HG03442 (cell line): ENCODE measurements around the gene ALG1L2.
"Not testable (repeated sequence)": the region's sequence is repeated elsewhere in the genome, so short reads cannot be mapped to it uniquely, and the experiment has no call there.

ENCODE experiments used
- ATAC-seq: cut with Tn5 transposase; IDR thresholded peaks from one replicate; pipeline ENCODE4 v1.9.1; 2021; ENCODE audit warnings: mild to moderate bottlenecking, moderate library complexity; ENCODE audit not compliant: unreplicated experiment

Gene ALG1L2

DNA sequence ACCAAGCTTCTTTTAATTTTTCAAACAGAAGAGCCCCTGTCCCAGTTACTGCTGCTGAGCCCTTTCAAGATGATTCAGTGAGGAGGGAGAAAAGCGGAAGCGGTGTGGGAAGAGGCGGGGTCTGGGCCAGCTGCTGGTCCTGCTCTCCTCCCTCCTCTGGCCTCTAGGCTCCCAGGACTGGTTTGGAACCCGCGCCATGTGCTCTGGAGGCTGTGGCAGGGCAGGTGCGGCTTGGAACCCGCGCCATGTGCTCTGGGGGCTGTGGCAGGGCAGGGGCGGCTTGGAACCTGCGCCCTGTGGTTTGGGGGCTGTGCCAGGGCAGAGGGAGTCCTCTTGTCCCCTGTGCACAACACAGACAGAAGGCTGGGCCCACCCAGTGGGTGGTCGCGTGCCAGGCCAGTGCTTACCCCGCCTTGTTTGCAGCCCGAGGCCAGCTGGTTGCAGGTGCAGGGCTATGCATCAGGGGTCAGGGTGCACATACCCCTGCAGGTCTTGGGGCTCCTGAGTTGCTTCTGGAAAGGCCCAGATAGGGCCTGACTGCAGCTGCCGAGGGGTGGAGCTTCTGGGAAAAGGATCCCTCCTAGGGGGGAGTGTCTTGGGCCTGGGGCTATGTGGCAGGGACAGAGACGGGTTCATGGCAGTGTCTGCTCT is 12.2 kb downstream of the ALG1L2 start:
- ATAC-seq = no peak

DNA sequence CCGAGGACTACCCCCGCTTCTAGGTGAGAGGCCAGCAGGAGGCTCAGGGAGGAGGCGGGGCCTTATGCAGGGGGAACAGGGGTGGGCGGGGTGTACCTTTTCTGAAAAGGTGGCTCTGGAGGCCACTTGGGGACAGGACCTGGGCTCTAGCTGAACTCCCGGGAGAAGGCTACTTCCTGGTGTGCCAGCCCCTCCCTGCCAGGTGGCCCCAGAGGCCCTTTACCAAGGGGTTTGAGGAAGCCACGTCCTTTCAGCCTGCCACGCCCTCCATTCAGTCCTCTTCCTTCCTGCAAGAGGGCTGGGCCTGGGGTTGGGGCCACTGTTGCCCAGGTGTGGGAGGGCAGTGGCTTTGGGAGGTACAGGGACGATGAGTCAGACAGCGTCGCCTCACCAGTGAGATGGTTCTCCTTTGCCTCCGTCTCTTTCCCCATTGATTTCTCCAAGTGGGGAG is 12.9 kb downstream of the ALG1L2 start:
- not testable (repeated sequence) for ATAC-seq

DNA sequence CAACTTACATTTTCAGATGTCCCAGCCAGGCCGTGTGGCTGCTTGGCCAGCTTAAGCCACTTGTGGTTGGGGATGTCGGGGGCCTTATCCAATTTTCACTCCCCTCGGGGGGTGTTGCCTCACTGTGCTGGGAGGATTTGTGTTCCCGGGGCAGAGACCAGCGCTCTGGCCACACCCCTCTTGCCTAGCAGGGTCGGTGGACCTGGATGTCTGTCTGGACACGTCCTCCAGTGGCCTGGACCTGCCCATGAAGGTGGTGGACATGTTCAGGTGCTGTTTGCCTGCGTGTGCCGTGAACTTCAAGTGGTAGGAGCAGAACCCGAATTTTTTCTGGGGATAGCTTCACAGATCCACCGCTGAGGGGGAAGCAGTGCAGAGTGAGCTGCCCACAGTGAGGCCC is 14.2 kb downstream of the ALG1L2 start:
- not testable (repeated sequence) for ATAC-seq

DNA sequence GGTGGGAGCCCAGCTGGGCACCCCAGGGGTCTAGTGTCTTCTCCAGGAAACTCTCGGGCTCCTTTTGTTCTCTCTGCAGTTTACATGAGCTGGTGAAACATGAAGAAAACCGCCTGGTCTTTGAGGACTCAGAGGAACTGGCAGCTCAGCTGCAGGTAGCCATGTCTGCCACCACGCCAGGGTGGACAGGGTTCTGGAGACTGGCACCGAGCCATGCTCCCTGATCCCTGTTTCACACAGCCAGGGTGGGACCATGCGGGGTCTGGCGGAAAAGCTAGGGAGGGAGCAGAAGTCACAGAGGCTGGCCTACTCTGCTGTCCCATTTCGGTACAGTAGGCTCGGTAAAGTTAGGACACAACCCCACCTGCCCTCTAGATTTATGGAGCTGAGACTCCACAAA is 15.5 kb downstream of the ALG1L2 start:
- not testable (repeated sequence) for ATAC-seq

DNA sequence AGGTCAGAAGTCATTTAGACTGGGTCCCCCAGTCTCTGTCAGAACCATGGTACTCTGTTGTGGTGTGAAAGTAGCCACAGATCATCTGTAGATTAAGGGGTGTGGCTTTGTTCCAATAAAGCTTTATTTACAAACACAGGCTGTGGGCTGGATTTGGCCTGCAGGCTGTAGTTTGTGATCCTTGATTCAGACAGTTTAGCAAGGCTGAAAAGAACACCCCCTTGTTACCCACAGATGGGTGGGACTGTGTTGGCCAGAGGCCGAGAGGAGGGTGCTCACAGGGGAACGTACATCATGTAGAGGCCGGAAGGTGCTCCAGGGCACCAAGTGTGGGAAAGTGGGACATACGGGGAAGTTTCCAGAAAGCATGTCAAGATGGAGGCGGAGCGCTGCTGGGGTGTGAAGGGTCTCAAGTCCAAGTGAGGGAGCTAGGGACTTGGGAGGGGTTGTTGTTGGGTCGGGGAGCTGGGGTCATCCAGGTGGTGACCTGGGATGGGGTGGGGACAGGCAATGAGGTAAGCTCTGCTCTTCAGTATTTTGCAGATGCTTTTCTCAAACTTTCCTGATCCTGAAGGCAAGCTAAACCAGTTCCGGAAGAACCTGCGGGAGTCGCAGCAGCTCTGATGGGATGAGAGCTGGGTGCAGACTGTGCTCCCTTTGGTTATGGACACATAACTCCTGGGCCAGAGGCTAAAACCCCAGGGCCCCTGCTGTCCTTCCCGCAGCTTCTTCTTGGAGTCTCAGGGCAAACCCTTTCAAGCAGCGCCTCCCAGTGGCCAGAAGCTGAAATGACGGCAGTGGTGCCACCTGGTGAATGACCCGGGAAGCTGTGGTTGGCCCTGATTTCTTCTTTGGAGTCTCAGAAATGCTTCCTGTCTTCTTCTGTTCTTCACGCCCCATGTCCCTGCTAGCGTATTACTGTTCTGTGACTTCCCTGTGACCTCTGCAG is 16.3 kb downstream of the ALG1L2 start:
- not testable (repeated sequence) for ATAC-seq

DNA sequence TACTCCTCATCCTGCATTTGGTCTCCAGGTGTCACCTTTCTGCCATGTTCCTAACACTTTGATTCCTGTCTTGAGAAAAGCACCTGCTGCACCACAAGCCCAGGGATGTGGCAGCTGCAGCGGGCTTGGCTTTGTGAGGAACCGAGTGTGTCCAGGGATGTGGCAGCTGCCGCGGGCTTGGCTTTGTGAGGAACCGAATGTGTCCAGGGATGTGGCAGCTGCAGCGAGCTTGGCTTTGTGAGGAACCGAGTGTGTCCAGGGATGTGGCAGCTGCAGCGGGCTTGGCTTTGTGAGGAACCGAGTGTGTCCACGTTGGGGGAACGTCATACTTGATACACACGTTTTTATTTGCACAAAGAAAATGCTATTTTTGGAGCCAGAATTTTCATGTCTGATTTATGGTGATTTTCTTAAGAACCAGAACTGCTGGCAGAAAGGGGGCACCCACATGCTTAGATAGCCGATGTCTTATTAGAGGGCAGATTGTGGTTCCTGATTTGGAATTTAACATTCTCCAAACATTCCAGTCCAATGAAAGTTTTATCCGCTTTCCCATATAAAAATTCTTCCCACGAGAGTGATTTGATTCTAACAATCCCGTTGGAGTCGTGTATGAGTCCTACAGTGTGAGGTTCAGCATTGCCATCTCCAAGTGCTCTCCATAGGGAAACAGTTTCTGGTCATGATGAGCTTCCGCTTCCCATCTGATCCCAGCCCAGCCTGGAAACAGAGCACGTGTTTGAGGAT is 17.2 kb downstream of the ALG1L2 start:
- ATAC-seq = not testable (repeated sequence)

DNA sequence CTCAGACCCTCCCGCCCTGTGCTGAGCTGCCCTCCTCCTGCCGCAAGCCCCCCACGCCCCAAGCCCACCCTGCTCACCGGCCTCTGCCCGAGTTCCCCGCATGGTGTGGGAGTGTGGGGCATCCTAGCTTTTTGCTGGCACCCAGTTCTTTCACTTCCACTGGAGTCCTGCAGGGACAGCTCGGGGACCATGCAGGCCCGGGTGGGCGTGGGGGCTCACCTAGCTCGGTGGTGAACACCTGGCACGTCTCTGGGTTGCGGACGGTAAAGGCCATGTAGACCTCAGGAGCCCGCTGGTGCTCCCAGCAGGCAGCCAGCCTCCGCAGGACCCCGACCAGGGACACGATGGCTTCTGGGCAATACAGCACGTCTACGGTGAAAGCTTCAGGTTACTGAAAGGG is 20.9 kb downstream of the ALG1L2 start:
- not testable (repeated sequence) for ATAC-seq

DNA sequence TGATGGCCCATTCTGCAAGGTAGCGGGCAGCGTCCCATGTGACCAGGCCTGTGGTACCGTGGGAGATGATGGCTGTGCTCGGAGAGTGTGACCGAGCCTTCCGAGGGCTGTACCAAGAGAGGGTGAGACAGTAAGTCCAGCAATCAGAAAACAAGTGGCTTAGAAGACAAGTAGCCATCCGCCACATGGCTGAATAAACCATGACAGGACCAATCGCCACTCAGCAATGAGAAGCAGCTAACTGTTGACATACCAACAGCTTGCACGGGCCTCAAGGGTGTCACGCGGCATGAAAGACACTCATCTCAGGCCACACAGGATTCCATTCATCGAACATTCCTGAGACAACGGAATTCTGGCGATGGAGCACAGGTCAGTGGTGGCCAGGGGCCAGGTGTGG is 22.6 kb downstream of the ALG1L2 start:
- not testable (repeated sequence) for ATAC-seq

DNA sequence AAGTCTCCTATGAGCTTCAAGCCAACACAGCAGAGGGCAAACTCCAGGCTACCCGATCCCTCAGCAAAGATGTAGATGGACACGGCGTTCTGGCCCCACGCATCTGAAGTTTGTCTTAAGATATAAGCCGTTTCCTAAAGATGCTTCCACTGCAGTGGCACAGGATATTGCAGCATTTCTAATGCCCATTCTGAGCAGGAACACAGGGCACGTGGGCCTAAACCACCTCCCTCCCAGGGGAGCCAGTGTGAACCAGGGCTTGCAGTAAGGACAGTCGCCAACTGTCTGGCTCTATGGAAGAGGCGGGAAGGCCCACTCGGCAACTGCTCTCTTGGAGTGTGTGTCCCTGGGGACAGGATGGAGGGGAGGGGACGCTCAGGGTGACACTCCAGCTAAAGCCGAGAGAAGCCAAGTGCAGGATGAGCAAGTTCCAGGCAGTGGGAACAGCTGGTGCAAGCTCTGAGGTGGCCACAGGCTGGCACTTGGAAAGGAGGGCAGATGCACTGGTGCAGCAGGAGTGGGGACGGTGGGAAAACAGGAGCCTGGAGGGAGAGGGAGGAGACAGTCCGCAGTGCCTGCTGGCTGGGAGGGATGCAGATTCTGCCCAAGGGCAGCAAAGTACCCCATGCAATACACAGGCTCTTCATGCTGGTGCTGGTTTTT is 25.8 kb downstream of the ALG1L2 start:
- not testable (repeated sequence) for ATAC-seq

DNA sequence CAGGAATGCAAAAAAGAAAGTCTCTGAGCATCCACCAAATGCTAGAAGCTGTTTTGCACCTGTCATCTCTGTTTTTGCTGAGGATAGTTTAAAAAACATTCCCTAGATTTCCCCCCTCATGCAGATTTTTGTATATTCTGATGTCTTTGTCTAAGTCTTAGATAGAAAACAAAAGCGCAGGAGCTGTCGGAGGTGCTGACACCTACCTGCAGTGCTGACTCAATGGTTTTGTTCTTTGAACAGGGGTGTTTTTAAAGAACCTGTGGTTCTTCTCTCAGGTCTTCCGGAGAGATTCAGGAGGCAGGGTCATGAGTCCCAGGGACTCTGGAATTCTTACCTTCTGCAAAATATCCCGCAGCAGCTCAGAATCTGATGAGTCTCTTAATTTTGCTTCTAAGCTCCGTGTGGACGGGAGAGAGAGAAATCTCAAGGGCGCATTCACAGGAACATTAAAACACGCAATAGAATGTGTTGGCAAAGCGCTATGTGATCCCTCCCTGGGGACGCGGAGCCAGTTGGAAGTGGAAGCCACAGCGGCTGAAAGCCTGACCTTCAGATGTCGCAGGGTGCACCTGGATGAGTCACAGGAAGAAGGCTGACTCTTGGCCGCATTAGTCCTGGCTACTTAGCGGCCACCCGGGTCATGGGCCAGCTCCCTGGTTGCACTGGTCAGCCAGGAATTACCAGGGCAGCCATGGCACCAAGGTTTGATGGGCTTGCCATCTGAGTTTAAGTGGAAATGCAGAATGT is 27.4 kb downstream of the ALG1L2 start:
- ATAC-seq = not testable (repeated sequence)

DNA sequence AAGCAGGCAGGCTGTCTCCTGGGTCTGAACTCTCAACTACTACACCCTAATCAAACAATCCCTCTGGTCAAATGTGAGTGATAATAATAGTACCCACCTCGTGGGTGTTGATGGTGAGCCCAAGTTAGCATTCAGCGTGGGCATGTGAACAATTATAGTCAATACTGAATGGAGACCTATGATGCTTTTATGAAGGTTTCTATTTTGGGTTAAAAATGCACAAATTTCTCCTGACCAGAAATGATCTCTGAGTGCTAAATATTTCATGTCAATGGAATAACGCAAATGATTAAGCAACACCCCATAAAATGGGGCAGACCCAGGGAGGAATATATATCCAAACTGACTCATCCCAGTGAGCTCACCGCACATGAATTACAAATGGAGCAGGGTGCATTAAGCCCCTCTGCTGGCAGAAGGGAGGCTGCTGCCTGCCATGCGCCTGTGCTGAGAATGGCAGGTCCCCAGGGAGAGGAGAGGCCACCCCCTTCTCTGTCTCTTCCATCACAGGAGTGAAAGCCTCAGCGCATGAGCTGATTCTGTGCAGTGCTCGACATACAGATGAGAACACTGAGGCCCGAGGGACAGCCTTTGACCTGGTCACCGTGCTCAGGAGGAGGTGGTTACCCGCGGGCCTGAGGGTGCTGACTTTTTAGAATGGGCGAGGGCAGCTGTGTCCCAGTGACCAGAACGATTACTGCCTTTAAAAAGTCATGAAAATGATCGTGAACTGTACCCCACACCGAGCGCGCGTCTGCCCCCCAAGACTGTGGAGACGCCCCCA is 28.9 kb downstream of the ALG1L2 start:
- ATAC-seq = not testable (repeated sequence)

DNA sequence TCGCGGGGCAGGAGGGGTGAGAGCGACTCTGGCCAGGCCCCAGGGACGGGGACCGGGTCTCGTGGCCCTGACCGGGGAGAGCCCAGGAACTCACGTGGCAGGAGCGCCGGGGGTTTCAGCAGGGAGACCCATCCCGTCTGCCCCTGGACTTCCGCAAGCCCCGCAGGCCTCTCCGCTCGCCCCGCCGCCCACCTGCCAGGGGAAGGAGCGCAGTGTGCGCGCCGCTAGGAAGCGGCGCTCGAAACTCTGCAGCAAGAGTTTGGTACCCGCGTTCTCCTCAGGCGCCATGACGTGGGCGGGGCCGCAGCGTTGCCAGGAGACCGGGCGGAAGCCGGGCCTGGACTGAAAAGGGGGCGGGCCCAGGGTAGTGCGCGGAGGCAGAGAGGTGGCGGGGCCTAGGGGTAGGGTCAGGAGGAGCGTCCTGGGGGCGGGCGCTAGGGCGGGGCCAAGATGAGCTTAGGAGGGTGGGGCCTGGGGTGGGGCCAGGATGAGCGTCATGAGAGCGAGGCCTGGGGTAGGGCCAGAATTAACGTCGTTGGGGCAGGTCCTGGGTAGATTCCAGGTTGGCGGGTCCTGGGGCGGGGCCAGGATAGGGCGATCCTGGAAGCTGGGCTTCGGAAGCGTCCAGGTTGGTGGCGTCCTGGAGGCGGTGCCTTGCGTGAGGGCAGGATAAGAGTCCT is 29.7 kb downstream of the ALG1L2 start:
- ATAC-seq = peak; percentile 98

DNA sequence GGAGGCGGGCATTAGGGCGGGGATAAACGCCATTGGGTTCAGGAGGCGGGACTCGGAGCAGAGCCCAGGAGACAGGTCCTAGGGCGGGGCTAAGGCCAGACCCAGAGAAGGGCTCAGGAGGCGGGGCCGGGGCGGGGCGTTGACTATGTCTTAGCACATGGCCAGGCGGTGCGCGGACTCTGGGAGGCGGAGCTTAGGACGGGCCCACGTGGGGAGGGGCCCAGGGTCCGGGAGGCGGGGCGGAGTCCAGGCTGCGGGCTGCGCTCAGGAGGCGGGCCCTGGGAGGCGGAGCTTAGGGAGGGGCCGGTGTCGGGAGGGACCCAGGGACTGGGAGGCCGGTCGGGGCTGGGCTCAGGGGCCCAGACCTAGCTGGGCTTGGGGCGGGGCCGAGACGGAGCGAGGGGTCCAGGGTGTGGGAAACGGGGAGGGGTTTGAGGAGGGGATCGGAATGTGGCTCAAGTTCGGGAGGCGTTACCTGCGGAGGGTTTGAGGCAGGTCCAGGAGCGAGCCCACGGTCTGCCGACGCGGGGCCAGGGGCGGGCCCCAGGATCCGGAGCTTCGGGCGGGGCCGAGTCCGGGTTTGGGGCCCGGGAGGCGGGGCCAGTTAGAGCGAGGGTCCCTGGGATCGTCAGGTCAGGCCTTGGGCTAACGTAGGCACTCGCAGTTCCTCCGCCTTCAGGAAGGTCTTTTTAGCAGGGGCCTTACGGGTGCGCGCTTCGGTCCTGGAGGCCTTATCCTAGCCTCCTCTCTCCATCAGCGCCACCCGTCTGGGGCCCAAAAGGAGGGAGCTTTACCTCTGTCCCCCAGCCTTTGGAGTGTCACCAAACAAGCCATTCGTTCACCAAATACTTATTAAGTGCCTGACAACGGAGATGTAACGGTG is 30.5 kb downstream of the ALG1L2 start:
- peak; percentile 50 for ATAC-seq

DNA sequence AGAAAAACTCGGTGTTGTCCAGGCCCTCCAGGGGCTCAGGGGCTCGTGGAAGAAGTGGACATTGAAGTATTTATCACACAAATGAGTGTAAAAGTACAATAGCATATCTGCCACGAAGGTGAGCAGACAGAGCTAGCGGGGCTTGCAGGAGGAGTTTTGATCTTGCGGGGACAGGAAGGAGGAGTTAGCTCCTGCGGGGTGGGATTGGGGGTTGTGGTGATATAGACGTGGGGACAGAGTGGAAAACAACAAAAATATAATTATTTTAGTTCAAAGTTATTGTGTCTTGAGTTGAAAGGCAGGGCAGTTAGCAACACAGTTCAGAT is 31.1 kb downstream of the ALG1L2 start:
- ATAC-seq = not testable (repeated sequence)

DNA sequence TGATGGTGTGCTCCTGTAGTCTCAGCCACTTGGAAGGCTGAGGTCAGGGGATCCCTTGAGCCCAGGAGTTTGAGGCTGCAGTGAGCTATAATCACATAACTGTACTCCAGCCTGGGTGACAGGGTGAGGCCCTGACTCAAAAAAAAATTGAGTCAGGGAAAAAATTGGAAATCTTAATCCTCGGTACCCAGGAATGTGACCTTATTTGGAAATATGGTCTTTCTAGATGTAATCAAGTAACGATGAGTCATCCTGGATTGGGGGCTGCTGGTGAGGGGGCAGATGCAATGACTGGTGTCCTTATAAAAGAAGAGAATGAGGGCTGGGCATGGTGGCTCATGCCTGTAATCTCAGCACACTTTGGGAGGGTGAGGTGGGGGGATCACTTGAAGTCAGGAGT is 33.8 kb downstream of the ALG1L2 start:
- not testable (repeated sequence) for ATAC-seq

DNA sequence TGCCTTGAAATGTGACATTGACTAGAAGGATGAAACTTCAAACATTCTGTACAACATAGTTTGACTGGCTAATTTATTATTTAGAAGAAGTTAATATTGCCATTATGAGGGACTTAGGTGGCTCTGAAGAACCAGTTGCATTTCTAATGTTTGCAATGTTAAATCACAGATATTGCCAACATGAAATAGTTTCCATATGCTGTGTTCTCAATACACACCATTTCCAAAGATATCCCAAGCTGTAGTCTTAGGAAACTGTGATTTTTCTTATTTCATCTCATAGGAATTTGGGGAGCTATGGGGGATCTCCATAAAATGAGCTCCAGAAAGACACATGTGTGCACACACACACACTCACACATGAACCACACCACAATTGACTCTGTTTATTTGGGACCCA is 36.3 kb downstream of the ALG1L2 start:
- no peak for ATAC-seq

DNA sequence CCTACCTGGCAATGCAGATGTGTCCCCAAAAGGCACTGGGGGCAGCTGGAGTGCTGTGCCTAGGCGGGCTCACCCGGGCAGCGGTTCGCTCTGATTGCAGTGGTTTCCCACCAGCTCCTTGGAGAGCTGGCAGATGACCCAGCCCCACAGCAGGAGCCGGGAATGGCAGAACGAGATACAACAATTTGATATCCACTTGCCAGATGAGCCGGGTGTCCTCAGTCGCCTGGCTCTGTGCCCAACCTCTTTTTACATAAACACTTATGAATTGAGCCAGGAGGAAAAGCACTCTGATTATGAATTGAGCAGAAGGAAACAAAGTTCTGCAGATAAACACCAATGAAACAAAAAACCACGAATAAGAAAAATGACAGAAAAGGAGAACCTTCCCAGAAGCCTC is 38.2 kb downstream of the ALG1L2 start:
- not testable (repeated sequence) for ATAC-seq

DNA sequence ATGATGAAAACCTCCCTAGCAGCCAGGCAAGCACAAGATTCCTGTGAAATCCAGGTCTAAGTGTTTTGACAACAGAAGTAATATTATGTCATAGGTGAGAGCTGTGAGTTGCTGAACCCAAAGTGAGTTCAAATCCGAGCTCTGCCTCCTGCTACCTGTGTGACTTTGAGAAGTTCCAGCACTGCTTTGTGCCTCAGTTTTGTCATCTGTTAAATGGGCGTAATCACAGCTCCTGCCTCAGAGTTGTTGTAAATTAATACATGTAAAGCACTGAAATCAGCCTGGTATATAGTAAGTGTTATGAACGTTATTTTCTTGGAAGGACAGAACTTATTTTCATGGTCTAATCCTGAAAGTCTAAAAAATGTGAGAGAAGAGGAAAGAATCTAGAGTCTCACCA is 38.7 kb downstream of the ALG1L2 start:
- ATAC-seq = not testable (repeated sequence)
